HCT116 (cell line): ENCODE data around the gene LYRM4. TPM values are rescaled to one million over a fixed set of nuclear protein-coding genes. Genes with fewer than 3 reads are reported as not detected.

Source experiments
- ATAC-seq: fragments of 200-7000 bp; cut with Tn5 transposase; 2 replicates; pipeline ENCODE4 v1.9.1; 2020; ENCODE audit warnings: mild to moderate bottlenecking, moderate library complexity
- BruUV-seq: library from RNA; stranded (reverse); fragments of 400-500 nt; replicated peaks from 2 replicates; lab custom pipeline; 2021; lab: Mats Ljungman, UMichigan
- CTCF ChIA-PET: fragments of 300-600 bp; sonication (Branson Sonifier 250); formaldehyde crosslinking; loops from one replicate; lab custom pipeline; 2021; ENCODE audit warnings: antibody characterized with exemption; lab: Charles Lee
- POLR2A ChIA-PET: fragments of 300-600, 350-600 bp; sonication (Branson Sonifier 250); formaldehyde crosslinking; loops from one replicate; lab custom pipeline; 2021; ENCODE audit warnings: antibody characterized with exemption; lab: Charles Lee
- RAD21 ChIA-PET, 2 experiments: fragments of 300-600 bp; sonication (Branson Sonifier 250); formaldehyde crosslinking; loops; one replicate each; lab custom pipeline; 2023; ENCODE audit warnings: low total read pairs in 2 of 2; ENCODE audit not compliant: uncharacterized antibody in 2 of 2, unreplicated experiment in 2 of 2, low non-redundant PET in 1 of 2; lab: Charles Lee
- DNase-seq: peaks from one replicate; pipeline ENCODE4 v3.0.0-alpha.2; 2010; ENCODE audit warnings: low read depth, low spot score
- H2AFZ ChIP-seq: fragments of 200-600 bp; shearing (Covaris generic), sonication (generic); 2 replicates; pipeline ENCODE4 v1.6.1; 2017; ENCODE audit warnings: low read depth, mixed run types, mixed read lengths, antibody characterized with exemption, low read length; ENCODE audit not compliant: poor library complexity, severe bottlenecking
- H3K27ac ChIP-seq: 2 replicates; pipeline ENCODE4 v1.5.1; 2012; ENCODE audit warnings: low read depth, low read length
- H3K27me3 ChIP-seq: fragments of 200-600 bp; sonication (generic); 2 replicates; pipeline ENCODE4 v1.6.1; 2016; ENCODE audit warnings: mixed run types, low read length, mixed read lengths; ENCODE audit not compliant: insufficient read depth
- H3K36me3 ChIP-seq, 2 experiments: fragments of 200-500 bp in 1 of 2; fragments of 200-600 bp in 1 of 2; sonication (Bioruptor generic) in 1 of 2; sonication (generic) in 1 of 2; 2 replicates each; pipeline versions ENCODE4 v1.5.1 to v1.6.1; 2014 to 2016; ENCODE audit warnings: low read length in 2 of 2, inconsistent platforms in 1 of 2, mixed read lengths in 1 of 2, mixed run types in 1 of 2; ENCODE audit not compliant: insufficient read depth in 2 of 2, control insufficient read depth in 1 of 2
- H3K4me1 ChIP-seq, 2 experiments: fragments of 200-600 bp in 1 of 2; sonication (generic) in 1 of 2; 2 replicates each; pipeline versions ENCODE4 v1.5.1 to v1.6.1; 2012 to 2017; ENCODE audit warnings: low read length in 2 of 2, inconsistent platforms in 1 of 2, mild to moderate bottlenecking in 1 of 2, mixed read lengths in 1 of 2, mixed run types in 1 of 2, moderate library complexity in 1 of 2; ENCODE audit not compliant: insufficient read depth in 2 of 2, control insufficient read depth in 1 of 2
- H3K4me2 ChIP-seq: fragments of 200-600 bp; sonication (generic); 2 replicates; pipeline ENCODE4 v1.6.1; 2017; ENCODE audit warnings: mixed run types, low read length, mixed read lengths
- H3K4me3 ChIP-seq, 2 experiments: fragments of 200-600 bp in 1 of 2; sonication (generic) in 1 of 2; replicated peaks in 1 of 2; 2 replicates each; pipeline ENCODE4 v1.5.1; 2011 to 2016; ENCODE audit warnings: low read length in 2 of 2, control low read depth in 1 of 2, low read depth in 1 of 2, mild to moderate bottlenecking in 1 of 2, mixed read lengths in 1 of 2, mixed run types in 1 of 2
- H3K79me2 ChIP-seq: fragments of 200-600 bp; sonication (generic); 2 replicates; pipeline ENCODE4 v1.6.1; 2017; ENCODE audit warnings: mild to moderate bottlenecking, mixed run types, low read length, moderate library complexity, mixed read lengths; ENCODE audit not compliant: insufficient read depth
- H3K9ac ChIP-seq: fragments of 200-600 bp; sonication (generic); 2 replicates; pipeline ENCODE4 v1.6.1; 2016; ENCODE audit warnings: low read length, mixed read lengths
- H3K9me2 ChIP-seq: fragments of 200-600 bp; sonication (generic), shearing (Covaris generic); 2 replicates; pipeline ENCODE4 v1.6.1; 2017; ENCODE audit warnings: mixed run types, mild to moderate bottlenecking, moderate library complexity; ENCODE audit not compliant: insufficient read depth
- H3K9me3 ChIP-seq, 2 experiments: fragments of 200-500 bp in 1 of 2; fragments of 200-600 bp in 1 of 2; sonication (Bioruptor generic) in 1 of 2; sonication (generic) in 1 of 2; 2 replicates each; pipeline ENCODE4 v1.6.1; 2014 to 2017; ENCODE audit warnings: low read length in 2 of 2, mixed read lengths in 2 of 2, inconsistent platforms in 1 of 2, low read depth in 1 of 2, mild to moderate bottlenecking in 1 of 2, mixed run types in 1 of 2, moderate library complexity in 1 of 2; ENCODE audit not compliant: control insufficient read depth in 1 of 2, insufficient read depth in 1 of 2
- H4K20me1 ChIP-seq: fragments of 200-600 bp; sonication (generic), shearing (Covaris generic); 2 replicates; pipeline ENCODE4 v1.6.1; 2017; ENCODE audit warnings: mixed run types, mild to moderate bottlenecking, moderate library complexity; ENCODE audit not compliant: insufficient read depth
- EGR1 ChIP-seq: IDR thresholded peaks from 2 replicates; pipeline ENCODE4 v1.6.1; 2012; ENCODE audit warnings: low read depth
- EZH2 ChIP-seq: fragments of 200-600 bp; sonication (generic); IDR thresholded peaks from 2 replicates; pipeline ENCODE4 v1.6.1; 2017; ENCODE audit warnings: antibody characterized with exemption, mixed run types
- MAX ChIP-seq: IDR thresholded peaks from 2 replicates; pipeline ENCODE4 v1.6.1; 2012
- POLR2A ChIP-seq: IDR thresholded peaks from 2 replicates; pipeline ENCODE4 v1.7.0; 2011; ENCODE audit warnings: borderline replicate concordance; ENCODE audit not compliant: insufficient read depth, insufficient read length; ENCODE audit errors: extremely low read depth
- intact Hi-C: fragments of 100-400 bp; cut with micrococcal nuclease; formaldehyde crosslinking; loops from 2 replicates; pipeline ENCODE4 v1.10.0; 2022
- microRNA-seq: library from miRNA; unstranded; fragments of <30 nt; microRNA quantifications from one replicate; pipeline ENCODE4, GENCODE V29; 2016; ENCODE audit warnings: borderline number of aligned reads
- total RNA-seq: library from RNA; stranded (reverse); gene quantifications from one replicate; pipeline ENCODE4 v1.2.1, GENCODE V29; 2021; ENCODE audit not compliant: unreplicated experiment

Gene LYRM4
- total RNA-seq, 1 experiment from 2014 or later = 30.1 TPM

- BruUV-seq = no TSS peak
- Histone ChIP-seq H3K4me1 (no peaks in the 10 kb centered on the region), H3K9me3 (no peaks in the 10 kb centered on the region), H3K4me2 (no peak overlapping the region), H2AFZ (no peak overlapping the region), H3K9me2 (no peaks in the 10 kb centered on the region), H3K4me3 (no peak overlapping the region), H3K9ac (no peak overlapping the region), H3K27ac (no peak overlapping the region), H4K20me1 (no peaks in the 10 kb centered on the region), H3K36me3 (no peaks in the 10 kb centered on the region), H3K27me3 (no peaks in the 10 kb centered on the region), H3K79me2 (no peaks in the 10 kb centered on the region)
- ATAC-seq (no peak), DNase-seq (no peak)
- intact Hi-C loops = loop anchor here (5.0 kb wide), 1 partner anchor 343 kb away; no protein-coding TSS in a partner anchor
- POLR2A ChIA-PET = interaction anchor here (0.7 kb wide), 1 partner anchor 25 kb away, joined by 3 read pairs; no protein-coding TSS in a partner anchor
- TF ChIP-seq EZH2 (no peak), EGR1 (no peak), MAX (no peak), POLR2A (no peak)
- CTCF ChIA-PET = no interaction called here
- RAD21 ChIA-PET = no interaction called here
Measured at GRCh38 chr6:5059036-5059896, 201.5 kb downstream of the LYRM4 start.

Small RNAs within 50 kb of the gene (microRNA-seq; reads per million reads assigned to microRNA genes)
- gene MIR3691 = 9.3 reads per million, percentile 26 among the genes with 10 or more reads in this experiment

Other genes with a start within 250 kb of the LYRM4 start
- 0.27 TPM for gene PPP1R3G, start 175.6 kb downstream of the LYRM4 start, total RNA-seq
- 13.8 TPM for gene FARS2, start 563 bp upstream of the LYRM4 start, total RNA-seq